HG02571 (cell line): ENCODE data around the gene ANKRD36B.
"Not testable (repeated sequence)": the region's sequence is repeated elsewhere in the genome, so short reads cannot be mapped to it uniquely, and the experiment has no call there.

Source experiments
- ATAC-seq: cut with Tn5 transposase; IDR thresholded peaks from one replicate; pipeline ENCODE4 v1.9.1; 2021; ENCODE audit warnings: mild to moderate bottlenecking, moderate library complexity; ENCODE audit not compliant: unreplicated experiment

The ANKRD36B gene

DNA sequence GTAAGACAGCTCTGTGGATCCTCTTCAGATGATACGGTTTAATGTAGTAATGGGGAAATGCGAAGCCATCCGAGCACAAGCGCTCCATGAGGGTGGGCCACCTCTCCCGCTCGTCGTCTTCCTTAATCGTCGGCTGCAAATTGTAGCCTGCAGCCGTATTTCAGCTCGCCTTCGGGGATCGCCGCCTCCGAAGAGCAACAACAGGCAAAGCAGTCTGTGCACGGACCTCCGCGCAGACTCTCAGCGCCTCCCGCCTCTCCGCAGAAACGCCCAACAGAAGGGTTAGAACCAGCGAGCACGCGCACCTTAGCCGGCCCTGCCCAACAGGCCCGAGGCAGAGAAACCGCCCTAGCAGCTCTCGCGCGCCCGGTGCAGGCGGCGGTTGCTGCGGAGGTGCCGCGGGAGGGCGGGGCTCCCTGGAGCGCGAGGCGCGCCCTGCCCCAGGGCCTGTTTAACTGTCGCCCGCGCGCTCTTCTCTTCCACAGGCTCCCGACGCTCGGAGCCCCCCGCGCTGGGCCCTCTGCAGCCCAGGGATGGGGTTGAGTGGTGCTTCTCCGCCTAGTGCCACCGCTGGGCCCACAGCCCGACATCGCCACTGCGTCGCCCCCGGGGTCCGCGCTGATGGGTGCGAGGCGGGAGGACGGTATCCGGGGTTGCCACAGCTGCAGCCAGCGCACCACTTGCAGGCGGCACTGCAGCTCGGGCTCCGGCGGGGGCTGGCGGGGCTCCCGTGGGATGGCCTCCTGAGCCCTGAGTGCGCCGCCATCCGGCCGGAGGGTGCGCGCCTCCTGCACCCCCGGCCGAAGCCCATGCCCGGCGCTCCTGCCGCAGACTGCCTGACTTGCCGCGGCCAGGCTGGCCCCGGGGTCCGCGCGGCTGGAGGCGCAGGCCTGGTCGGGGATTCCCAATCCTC is at the start of gene ANKRD36B:
Gene ANKRD36B, minus strand, starts transcription at position 280 of the 913 bp plus-strand sequence. Its CDS starts 192 bp downstream, at position 88.
- peak; percentile 72 for ATAC-seq

DNA sequence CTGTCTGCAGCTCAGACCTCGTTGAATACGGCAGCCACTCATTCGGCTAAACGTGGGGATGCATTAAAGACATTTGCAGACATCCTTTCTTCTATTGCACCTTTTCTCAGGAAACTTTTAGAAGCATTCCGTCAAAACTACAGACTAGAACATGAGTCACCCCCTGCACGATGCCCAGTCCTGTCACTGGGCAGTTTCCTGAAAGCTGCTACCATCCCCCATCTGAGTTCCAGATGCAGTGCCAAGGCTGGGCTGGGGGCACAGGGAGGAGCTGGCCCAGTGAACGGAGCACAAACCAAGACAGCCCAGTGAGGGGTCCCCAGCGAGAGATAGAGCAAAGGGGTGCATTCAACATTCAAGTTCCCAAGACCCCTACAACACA is 36.4 kb upstream of the ANKRD36B start:
- not testable (repeated sequence) for ATAC-seq

DNA sequence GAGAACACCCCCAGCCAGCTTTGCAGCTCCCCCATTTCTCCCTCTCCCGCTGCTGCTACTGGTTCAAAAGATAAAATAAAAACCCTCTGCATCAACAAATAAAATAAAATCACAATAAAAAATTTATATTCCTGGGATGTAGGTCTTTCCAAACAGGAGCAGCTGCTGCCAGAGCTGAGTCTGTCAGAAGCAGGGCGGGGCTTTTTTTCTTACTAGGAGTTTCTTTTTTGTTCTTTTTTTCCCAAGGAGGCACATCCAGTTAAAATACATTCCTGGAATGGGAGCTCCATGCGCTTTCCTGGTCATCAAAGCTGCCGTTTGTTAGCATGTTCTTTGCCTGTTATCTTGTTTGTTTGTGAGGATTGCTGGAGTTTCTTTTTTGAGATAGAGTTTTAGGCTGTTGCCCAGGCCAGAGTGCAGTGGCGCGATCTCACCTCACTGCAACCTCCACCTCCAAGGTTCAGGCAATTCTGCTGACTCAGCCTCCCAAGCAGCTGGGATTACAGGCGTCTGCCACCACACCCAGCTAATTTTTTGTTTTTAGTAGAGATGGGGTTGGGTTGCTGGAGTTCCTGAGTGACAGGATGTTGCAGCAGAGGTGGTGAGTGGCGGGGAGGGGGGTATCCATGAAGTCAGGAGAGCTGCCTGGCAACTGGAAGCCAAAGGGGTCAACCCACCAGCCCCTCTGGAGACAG is 35.8 kb upstream of the ANKRD36B start:
- ATAC-seq = not testable (repeated sequence)

DNA sequence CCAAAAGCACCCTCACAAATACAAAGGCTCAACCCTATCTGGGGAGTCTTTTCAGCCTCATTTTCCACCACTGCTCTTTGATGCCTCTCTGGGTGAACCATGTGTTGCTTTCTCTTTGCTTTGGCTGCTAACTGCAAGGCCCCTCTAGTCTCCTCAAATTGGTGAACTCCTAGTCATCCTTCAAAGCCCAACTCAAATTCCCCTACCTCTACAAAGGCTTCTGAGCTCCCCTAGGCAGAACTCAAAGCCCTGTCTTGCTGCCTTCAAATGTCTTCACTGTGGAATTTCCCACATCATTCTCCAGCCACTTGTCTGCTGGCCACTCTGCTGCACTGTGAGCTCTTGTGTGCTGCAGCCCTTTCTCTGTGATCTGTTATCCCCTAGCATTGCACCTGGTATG is 33.3 kb upstream of the ANKRD36B start:
- ATAC-seq = not testable (repeated sequence)

DNA sequence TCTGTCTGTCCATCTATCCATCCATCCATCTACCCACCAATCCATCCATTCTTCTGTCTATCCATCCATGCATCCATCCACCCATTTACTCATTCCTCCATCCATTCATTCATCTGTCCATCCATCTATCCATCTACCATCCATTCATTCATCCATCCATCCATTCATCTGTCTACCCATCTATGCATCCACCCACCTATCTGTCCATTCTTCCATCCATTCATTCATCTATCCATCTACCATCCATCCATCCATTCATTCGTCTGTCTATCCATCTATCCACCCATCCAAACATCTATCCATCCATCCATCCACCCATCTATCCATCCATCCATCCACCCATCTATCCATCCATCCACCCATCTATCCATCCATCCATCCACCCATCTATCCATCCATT is 30.8 kb upstream of the ANKRD36B start:
- not testable (repeated sequence) for ATAC-seq

DNA sequence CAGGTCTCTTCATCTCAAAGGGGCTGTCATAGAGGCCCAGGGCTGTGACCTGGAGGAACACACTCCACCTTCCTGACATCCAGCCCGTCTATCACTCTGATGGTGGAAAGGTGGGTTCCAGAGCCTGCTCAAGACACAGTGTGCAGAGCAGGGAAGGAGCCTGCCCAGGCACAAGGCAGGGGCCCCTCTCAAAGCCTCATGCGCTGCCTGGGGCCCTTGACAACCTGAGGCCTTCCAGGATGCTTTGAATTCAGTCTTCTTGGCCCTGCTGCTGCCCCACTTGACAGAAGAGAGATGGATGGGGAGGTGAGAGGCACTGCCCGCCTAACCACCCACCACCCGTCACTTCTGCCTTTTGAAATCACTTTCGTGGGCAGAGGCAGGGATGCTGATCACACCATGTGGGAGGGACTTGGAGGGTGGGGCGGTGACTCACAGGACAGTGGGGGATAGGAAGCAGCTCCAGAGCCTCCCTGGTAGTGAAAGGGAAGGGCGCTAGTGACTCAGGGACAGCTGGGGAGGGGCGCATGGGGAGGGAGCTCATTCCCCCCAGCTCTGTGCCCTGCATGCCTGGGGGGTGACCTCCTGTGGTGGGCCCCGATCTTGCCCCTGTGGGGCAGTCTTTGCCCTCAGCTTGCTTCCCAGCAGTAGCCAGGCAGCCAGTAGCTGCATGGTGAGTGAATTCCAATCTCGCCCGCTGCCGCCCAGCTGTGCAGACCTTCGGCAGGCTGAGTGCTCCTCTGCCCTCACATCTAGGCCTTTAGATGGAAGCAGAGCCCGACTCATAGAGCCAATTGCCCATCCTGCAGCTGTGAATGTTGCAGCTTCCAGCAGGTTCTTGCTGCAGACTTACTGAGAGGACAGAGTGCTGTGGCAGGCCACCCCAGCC is 29.5 kb upstream of the ANKRD36B start:
- ATAC-seq = not testable (repeated sequence)

DNA sequence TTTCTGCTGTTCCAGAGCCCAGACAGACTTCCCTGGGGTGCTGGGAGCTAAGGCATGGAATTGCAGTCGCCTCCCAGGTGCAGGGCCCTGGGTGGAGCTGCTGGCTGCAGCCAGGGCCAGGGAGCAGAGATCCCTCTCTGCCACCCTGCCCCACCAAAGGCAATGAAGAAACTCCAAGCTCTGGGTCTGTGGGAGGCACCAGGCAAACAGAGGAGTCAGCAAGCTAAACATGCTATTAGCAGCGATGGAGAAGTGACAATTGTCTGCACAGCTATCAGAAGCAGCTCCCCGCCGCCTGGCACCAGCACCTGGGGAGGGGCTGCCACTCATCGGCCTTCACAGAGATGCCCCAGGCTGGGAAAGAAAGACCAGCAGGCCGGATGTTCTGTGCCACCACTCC is 28.2 kb upstream of the ANKRD36B start:
- ATAC-seq = no peak

DNA sequence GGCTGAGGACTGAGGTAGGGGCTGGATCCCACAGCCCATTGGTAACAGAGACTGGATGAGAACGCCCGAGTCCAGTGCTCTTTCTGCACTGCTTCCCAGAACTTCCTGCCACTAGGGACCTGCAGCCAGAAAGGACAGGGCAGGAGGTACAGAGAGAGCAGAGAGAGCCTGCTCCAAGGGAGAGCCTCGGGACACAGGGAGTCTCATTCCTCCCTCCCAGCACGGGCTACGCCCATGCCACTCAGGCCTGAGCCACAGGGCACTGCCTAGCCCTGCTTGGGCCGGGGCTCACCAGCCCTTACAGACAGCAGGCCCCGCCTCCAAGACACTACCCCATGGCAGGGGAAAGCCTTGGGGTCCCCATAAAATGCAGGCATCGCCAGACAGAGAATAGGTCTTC is 26.1 kb upstream of the ANKRD36B start:
- ATAC-seq = not testable (repeated sequence)

DNA sequence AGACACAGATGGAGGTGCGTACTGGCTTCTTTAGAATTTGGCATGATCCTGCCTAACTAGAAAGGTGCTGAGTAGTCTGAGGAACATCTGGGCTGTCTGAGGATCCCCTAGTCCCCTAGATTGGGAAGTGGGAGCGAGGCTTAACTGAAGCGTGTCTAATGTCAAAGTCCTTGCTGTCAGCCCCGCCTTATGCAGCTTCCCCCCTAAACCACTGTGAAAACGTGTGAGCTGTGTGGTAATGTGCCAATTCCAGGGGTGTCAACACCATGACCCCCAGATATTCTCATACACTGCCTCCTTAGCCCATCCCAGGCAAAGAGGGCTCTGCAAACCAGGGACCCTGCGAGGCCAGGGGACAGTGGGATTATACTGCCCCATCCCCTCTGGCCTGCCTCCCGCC is 22.2 kb upstream of the ANKRD36B start:
- not testable (repeated sequence) for ATAC-seq

DNA sequence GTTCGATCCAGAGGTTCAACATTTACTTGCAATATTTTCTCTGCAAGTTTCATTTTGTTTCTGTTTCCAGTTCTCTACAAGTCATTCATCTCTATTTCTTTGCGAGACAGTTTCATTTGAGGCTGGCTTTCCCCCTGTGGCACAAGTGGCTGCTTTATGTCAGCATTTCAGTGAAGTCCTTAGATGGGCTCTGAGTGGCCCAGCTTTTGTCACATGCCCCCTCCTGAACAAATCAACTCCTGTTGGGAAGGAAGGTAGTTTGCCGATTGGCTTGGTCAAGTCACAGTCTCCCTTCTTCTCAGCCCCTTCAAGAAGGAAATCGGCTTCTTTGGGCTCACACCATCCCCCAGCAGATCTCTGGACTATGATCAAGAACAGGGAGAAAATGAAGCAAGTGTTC is 19.1 kb upstream of the ANKRD36B start:
- ATAC-seq = not testable (repeated sequence)

DNA sequence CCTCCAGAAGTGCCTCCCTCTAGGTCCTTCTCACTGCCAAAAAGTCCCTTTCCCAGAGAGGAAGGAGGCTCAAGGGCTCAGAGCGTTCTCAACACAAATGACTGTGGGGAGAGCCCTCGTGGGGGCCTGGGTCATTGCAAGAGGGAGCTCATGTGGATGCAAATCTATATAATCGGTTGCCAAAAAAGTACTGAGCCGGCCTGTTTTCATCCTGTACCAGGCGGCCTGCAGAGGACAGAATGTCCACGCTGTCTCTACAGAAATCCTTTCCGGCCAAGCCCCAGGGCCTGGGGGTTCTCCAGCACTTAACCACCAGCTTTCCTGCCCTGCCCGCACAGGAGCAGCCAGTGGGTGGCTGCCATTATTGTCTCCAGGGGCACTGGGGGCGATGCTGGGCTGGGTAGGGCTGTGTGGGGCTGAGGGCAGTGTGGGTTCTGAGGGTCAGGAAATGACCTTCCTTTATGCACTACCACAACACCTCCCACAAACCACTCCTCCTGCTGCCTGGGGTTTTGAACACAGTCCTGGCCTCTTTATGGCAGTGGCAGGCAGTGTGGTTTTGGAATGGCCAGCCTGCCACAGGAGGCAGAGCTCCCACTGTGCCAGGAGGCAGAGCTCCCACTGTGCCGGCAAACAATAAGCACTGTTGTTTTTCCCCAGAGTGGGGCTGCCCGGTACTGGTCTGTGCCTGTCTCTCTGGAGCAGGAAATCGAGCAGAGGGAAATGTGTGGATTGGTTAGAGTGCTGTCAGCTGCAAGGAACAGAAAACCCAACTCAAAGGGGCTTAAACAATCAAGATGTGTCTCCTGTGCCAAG is 16.1 kb upstream of the ANKRD36B start:
- not testable (repeated sequence) for ATAC-seq

DNA sequence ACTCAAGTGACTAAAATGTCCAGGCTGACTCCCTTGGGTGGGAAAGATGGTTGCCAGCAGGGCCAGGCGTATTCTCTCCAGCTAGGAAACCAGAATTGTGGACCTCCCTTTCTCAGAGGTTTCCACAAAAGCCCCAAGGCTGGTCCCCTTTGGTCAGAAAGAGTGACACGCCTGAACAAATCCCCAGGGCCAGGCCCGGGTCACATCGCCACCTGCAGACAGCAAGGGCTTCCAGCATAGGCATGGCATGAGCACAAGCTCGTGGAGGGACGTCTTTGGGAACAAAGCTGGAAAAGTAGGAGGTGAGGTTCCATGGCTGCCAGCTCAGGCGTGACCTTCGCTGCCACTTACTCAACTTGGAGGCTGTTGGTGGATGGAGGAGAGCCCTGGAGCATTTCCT is 15.4 kb upstream of the ANKRD36B start:
- ATAC-seq = not testable (repeated sequence)

DNA sequence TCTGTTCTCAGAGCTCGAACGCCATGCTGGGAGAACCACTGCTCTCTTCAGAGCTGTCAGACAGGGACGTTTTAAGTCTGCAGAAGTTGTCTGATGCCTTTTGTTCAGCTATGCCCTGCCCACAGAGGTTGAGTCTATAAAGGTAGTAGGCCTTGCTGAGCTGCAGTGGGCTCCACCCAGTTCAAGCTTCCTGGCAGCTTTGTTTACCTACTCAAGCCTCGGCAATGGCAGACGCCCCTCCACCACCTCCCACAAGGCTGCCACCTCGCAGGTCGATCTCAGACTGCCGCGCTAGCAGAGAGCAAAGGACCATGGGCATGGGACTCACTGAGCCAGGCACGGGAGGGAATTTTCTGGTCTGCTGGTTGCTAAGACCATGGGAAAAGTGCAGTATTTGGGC is 11.9 kb upstream of the ANKRD36B start:
- not testable (repeated sequence) for ATAC-seq

DNA sequence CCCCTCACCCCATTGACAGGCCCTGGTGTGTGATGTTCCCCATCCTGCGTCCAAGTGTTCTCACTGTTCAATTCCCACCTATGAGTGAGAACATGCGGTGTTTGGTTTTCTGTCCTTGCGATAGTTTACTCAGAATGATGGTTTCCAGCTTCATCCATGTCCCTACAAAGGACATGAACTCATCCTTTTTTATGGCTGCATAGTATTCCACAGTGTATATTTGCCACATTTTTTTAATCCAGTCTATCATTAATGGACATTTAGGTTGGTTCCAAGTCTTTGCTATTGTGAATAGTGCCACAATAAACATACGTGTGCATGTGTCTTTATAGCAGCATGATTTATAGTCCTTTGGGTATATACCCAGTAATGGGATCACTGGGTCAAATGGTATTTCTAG is 6.5 kb upstream of the ANKRD36B start:
- ATAC-seq = not testable (repeated sequence)

DNA sequence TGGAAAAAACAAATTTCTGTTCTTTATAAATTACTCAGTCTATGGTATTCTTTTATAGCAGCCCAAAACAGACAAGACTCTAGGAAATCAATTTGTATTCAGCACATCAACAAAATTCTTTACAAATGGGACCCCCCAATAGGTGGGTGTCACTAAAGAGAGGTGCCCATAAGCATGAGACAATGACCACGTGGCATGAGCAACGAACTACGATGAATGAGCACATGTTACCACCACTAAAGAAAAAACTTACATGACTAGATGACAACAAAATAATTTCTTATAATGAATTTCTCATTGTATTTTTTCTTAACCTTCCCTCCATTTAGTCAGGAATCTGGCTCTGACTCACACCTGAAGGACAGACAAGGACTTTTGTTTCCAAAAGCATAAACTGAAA is 3.8 kb upstream of the ANKRD36B start:
- not testable (repeated sequence) for ATAC-seq

DNA sequence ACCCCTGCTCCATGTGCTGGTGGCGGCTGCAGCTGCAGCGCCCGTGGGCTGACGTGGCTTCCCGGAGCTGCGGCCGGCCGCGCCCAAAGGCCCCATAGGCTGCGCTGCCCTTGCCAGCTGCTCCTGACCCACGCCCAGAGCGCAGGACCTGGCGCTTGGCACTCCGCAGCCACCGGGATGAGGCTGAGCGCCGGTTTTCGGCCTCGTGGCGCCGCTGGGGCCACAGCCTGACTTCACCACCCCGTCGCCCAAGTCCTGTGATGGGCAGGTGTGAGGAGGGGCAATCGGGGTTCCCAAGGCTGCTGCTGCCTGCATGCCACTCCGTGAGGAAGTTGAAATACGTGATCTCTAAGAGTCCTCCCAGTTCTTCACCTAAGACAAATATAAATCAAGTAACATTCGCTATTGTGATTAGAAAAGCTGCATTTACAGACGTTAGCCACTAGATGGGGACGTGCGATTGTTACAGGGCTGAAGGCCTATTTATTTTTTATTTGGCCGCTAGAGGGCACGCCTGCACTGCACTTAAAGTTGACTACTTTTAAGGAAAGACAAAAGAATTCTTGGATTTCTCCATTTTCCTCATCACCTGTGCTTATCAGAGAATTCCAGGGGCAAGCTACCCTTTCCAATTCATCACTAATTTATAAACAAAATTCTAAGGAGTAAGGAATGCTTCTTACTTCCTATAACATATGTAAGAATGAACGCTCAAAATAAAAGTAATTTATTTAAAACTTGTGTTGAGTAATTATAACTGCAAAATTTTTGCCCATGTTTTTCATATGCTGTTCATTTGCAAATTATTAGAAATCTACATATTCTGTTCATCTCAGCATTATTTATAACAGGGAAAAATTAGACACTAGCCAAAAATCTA is 1.1 kb upstream of the ANKRD36B start:
- peak; percentile 40 for ATAC-seq

DNA sequence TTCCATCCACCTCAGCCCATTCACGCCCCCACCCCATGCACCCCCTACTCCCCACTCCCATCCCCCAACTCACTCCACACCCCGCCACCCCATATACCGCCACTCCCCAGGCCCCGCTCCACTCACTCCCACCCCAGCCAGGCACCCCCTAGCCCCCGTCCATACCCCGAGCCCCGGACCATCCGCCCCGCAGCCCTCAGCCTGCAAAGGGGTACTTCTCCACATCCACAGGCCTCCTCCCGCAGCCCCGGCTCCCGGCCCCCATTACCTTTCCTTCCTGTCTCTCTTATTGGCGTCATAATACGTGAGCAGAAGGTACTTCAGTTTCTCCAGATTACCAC is 450 bp downstream of the ANKRD36B start:
- peak; percentile 27 for ATAC-seq

DNA sequence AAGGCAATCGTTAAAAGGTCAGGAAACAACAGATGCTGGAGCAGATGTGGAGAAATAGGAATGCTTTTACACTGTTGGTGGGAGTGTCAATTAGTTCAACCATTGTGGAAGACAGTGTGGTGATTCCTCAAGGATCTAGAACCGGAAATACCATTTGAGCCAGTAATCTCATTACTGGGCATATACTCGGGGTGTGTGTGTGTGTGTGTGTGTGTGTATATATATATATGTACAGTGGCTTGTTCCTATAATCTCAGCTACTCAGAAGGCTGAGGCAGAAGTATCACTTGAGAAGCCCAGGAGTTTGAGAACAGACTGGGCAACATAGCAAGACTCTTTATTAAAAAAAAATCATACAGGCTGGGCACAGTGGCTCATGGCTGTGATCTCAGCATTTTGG is 24.0 kb downstream of the ANKRD36B start:
- not testable (repeated sequence) for ATAC-seq

DNA sequence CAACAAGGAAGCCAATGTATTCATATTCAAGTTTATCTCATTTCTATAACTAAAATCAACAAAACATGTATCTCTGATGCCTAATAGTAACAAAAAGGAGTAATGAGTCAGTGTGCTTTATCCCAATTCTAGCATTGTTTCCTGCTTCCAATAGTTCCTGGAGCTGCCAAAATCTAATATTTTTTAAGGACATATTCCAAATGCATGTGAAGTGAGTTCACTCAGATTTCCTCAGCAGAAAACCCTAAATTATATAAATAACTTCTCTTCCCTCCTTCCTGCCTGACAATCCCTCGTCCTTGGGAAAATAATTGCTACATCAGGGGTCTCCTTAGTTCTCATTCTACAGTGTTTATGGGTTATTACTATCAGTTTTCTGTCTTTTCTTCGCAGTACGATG is 37.3 kb downstream of the ANKRD36B start:
- not testable (repeated sequence) for ATAC-seq
